Stimulated activated CD4-positive, alpha-beta T cell treated with anti-CD3 and anti-CD28 coated beads, TNF-alpha, amount 100 ng/mL, for 1 hour (primary cell): ENCODE data around the gene TOX3.

Source experiments
- DNase-seq, 3 donors: peaks; one replicate each; pipeline ENCODE4 v3.0.0-alpha.2; 2020; ENCODE audit warnings: low read depth in 3 of 3, low spot score in 1 of 3

TOX3 gene

GRCh38 chr16:52547004-52547833, at the start of gene TOX3:
Gene TOX3 (minus strand): TSS chr16:52547143. CDS start chr16:52546723, 420 bp downstream.
- no peak for DNase-seq

- DNase-seq = no peak
Measured at GRCh38 chr16:52592778-52593177, 45.8 kb upstream of the TOX3 start.

GRCh38 chr16:52591934-52592592, 45.1 kb upstream of the TOX3 start:
- DNase-seq = no peak

GRCh38 chr16:52591471-52591870, 44.5 kb upstream of the TOX3 start:
- DNase-seq = no peak

GRCh38 chr16:52586159-52586558, 39.2 kb upstream of the TOX3 start:
- no peak for DNase-seq

GRCh38 chr16:52584354-52585320, 37.7 kb upstream of the TOX3 start:
- no peak for DNase-seq

GRCh38 chr16:52581530-52581929, 34.6 kb upstream of the TOX3 start:
- DNase-seq = no peak

- no peak for DNase-seq
Measured at GRCh38 chr16:52580488-52580887, 33.5 kb upstream of the TOX3 start.

GRCh38 chr16:52578829-52579498, 32.0 kb upstream of the TOX3 start:
- DNase-seq = no peak

- DNase-seq = no peak
Measured at GRCh38 chr16:52578007-52578828, 31.3 kb upstream of the TOX3 start.

GRCh38 chr16:52577130-52577706, 30.3 kb upstream of the TOX3 start:
- no peak for DNase-seq

- no peak for DNase-seq
Measured at GRCh38 chr16:52573365-52574299, 26.7 kb upstream of the TOX3 start.

- no peak for DNase-seq
Measured at GRCh38 chr16:52572656-52573055, 25.7 kb upstream of the TOX3 start.

- no peak for DNase-seq
Measured at GRCh38 chr16:52570495-52571091, 23.6 kb upstream of the TOX3 start.

- DNase-seq = no peak
Measured at GRCh38 chr16:52569701-52570100, 22.8 kb upstream of the TOX3 start.

- no peak for DNase-seq
Measured at GRCh38 chr16:52568983-52569690, 22.2 kb upstream of the TOX3 start.

GRCh38 chr16:52568495-52568894, 21.6 kb upstream of the TOX3 start:
- DNase-seq = no peak

- DNase-seq = no peak
Measured at GRCh38 chr16:52567193-52567592, 20.2 kb upstream of the TOX3 start.
